ENCODE measurements around the gene SRP14.

- TF ChIP-seq CTCF (IDR thresholded peaks at IDR 0.05; ENCODE audit: insufficient read depth, low read depth, low read length): no peak
- TF ChIP-seq EZH2 (IDR thresholded peaks at IDR 0.05; ENCODE audit: insufficient read depth, low read length): no peak
These were observed 41.9 kb upstream of the SRP14 start for GRCh38 chr15:40080847-40081246.
